ENCODE measurements around the gene COL4A2. TPM values are rescaled to one million over a fixed set of nuclear protein-coding genes. Genes with fewer than 3 reads are reported as not detected.
A peak's percentile ranks its signal among the peaks of the same experiment; 100 is the strongest.

The COL4A2 gene
- polyA plus RNA-seq, 1 donor (not counting 4 experiments of a cell fraction or from before 2014, with no cell fraction given), result 30.7 TPM

GRCh38 chr13:110317093-110317492 is 10.0 kb downstream of the COL4A2 start:
- dilution Hi-C loops (cut with MboI; ENCODE audit: extremely low pct_ligation_motif_present, low sequenced_read_pairs), result no loop called here

GRCh38 chr13:110317496-110318195 is 10.6 kb downstream of the COL4A2 start:
- Histone ChIP-seq H3K9me1 (ENCODE audit: control insufficient read depth, extremely low read depth, insufficient read depth, low read length) (no peaks in the 10 kb centered on the region), H3K27ac (ENCODE audit: control insufficient read depth, insufficient read depth, low read length) (no peak overlapping the region), H3K79me2 (ENCODE audit: control insufficient read depth, insufficient read depth, low read length) (peaks cover 68% of the 10 kb centered on the region), H2AFZ (ENCODE audit: control insufficient read depth, low read length) (no peak overlapping the region), H3K36me3 (ENCODE audit: control insufficient read depth in 2 of 2, extremely low read depth in 1 of 2, insufficient read depth in 2 of 2, low read length in 2 of 2) (peaks cover 2 to 16% of the 10 kb centered on the region in 2 experiments), H3K9me3 (ENCODE audit: control insufficient read depth, low read depth, low read length) (no peaks in the 10 kb centered on the region), H4K20me1 (ENCODE audit: control insufficient read depth, extremely low read depth, insufficient read depth, low read length) (no peaks in the 10 kb centered on the region), H3K27me3 (ENCODE audit: control insufficient read depth, extremely low read depth, insufficient read depth, low read length) (no peaks in the 10 kb centered on the region), H3K4me2 (ENCODE audit: control insufficient read depth, extremely low read depth, insufficient read depth, low read depth, low read length) (no peak overlapping the region), H3K4me3 (ENCODE audit: control insufficient read depth in 2 of 3, extremely low read depth in 1 of 3, insufficient read depth in 2 of 3, low read depth in 1 of 3, low read length in 3 of 3) (no peak overlapping the region), H3K9ac (ENCODE audit: control insufficient read depth, extremely low read depth, insufficient read depth, low read length) (no peak overlapping the region), H3K4me1 (ENCODE audit: control insufficient read depth, extremely low read depth, insufficient read depth, low read length) (peaks cover 28% of the 10 kb centered on the region)
- DNase-seq (ENCODE audit: low read depth, low spot score), result no peak
- no peak for TF ChIP-seq EZH2 (IDR thresholded peaks at IDR 0.05; ENCODE audit: low read length)
- TF ChIP-seq, protein P1, sequence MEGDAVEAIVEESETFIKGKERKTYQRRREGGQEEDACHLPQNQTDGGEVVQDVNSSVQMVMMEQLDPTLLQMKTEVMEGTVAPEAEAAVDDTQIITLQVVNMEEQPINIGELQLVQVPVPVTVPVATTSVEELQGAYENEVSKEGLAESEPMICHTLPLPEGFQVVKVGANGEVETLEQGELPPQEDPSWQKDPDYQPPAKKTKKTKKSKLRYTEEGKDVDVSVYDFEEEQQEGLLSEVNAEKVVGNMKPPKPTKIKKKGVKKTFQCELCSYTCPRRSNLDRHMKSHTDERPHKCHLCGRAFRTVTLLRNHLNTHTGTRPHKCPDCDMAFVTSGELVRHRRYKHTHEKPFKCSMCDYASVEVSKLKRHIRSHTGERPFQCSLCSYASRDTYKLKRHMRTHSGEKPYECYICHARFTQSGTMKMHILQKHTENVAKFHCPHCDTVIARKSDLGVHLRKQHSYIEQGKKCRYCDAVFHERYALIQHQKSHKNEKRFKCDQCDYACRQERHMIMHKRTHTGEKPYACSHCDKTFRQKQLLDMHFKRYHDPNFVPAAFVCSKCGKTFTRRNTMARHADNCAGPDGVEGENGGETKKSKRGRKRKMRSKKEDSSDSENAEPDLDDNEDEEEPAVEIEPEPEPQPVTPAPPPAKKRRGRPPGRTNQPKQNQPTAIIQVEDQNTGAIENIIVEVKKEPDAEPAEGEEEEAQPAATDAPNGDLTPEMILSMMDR (optimal IDR thresholded peaks at IDR 0.05 in 1 of 3, IDR thresholded peaks at IDR 0.05 in 1 of 3, conservative IDR thresholded peaks at IDR 0.05 in 1 of 3; ENCODE audit: extremely low read depth in 1 of 3, insufficient read depth in 2 of 3, low read length in 3 of 3), result no peak
- dilution Hi-C loops (cut with MboI; ENCODE audit: extremely low pct_ligation_motif_present, low sequenced_read_pairs), result no loop called here
- no peak for FAIRE-seq

More at GRCh38 chr13:110317093-110317492, 10.0 kb downstream of the COL4A2 start:
- DNase-seq (ENCODE audit: low read depth, low spot score), result no peak
- no peak overlapping the region for H3K27ac ChIP-seq (ENCODE audit: control insufficient read depth, insufficient read depth, low read length)
- H2AFZ ChIP-seq (ENCODE audit: control insufficient read depth, low read length), result no peak overlapping the region
- H3K4me3 ChIP-seq (ENCODE audit: control insufficient read depth in 2 of 3, extremely low read depth in 1 of 3, insufficient read depth in 2 of 3, low read depth in 1 of 3, low read length in 3 of 3), result no peak overlapping the region
- H3K79me2 ChIP-seq (ENCODE audit: control insufficient read depth, insufficient read depth, low read length), result peaks cover 65% of the 10 kb centered on the region
- peak; percentile 51 for FAIRE-seq
- H3K4me2 ChIP-seq (ENCODE audit: control insufficient read depth, extremely low read depth, insufficient read depth, low read depth, low read length), result no peak overlapping the region
- no peak overlapping the region for H3K9ac ChIP-seq (ENCODE audit: control insufficient read depth, extremely low read depth, insufficient read depth, low read length)
- peaks cover 2 to 16% of the 10 kb centered on the region in 2 experiments for H3K36me3 ChIP-seq (ENCODE audit: control insufficient read depth in 2 of 2, extremely low read depth in 1 of 2, insufficient read depth in 2 of 2, low read length in 2 of 2)
- H3K9me1 ChIP-seq (ENCODE audit: control insufficient read depth, extremely low read depth, insufficient read depth, low read length), result no peaks in the 10 kb centered on the region
- H3K27me3 ChIP-seq (ENCODE audit: control insufficient read depth, extremely low read depth, insufficient read depth, low read length), result no peaks in the 10 kb centered on the region
- TF ChIP-seq, protein P1 (optimal IDR thresholded peaks at IDR 0.05 in 1 of 3, IDR thresholded peaks at IDR 0.05 in 1 of 3, conservative IDR thresholded peaks at IDR 0.05 in 1 of 3; ENCODE audit: extremely low read depth in 1 of 3, insufficient read depth in 2 of 3, low read length in 3 of 3), result no peak
- no peak for TF ChIP-seq EZH2 (IDR thresholded peaks at IDR 0.05; ENCODE audit: low read length)
- H4K20me1 ChIP-seq (ENCODE audit: control insufficient read depth, extremely low read depth, insufficient read depth, low read length), result no peaks in the 10 kb centered on the region
- H3K9me3 ChIP-seq (ENCODE audit: control insufficient read depth, low read depth, low read length), result no peaks in the 10 kb centered on the region
- H3K4me1 ChIP-seq (ENCODE audit: control insufficient read depth, extremely low read depth, insufficient read depth, low read length), result peaks cover 34% of the 10 kb centered on the region

Data from keratinocyte (primary cell).